Measurements from ENCODE around the gene MFSD6. TPM values are rescaled to one million over a fixed set of nuclear protein-coding genes. Genes with fewer than 3 reads are reported as not detected.

MFSD6 gene
- total RNA-seq, 4 donors from 2014 or later: 24.2 to 47.5 (median 42.0) TPM

DNA sequence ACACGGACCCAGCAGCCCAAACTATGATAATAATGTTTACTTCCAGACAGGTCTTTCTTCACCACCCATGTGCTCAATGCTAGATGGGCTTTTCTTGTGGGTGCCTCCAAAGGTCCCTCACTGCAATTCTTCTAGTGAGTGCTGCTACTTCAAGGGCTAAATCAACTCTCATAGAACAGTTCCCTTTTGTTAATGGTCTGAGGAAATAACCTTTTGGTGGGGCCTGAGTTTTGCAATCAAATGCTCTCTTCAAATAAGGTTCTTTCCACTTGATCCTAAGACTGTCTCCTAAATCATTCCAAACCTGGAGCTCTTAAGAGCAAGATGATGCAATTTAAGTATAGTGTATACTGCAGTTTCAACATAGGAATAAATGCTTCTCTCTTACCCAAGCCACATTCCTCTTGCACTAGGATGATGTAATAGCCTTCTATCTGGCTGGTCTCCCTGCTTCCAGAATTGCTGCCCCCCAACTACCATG lies 120.4 kb downstream of the MFSD6 start:
- TF ChIP-seq, protein P1, sequence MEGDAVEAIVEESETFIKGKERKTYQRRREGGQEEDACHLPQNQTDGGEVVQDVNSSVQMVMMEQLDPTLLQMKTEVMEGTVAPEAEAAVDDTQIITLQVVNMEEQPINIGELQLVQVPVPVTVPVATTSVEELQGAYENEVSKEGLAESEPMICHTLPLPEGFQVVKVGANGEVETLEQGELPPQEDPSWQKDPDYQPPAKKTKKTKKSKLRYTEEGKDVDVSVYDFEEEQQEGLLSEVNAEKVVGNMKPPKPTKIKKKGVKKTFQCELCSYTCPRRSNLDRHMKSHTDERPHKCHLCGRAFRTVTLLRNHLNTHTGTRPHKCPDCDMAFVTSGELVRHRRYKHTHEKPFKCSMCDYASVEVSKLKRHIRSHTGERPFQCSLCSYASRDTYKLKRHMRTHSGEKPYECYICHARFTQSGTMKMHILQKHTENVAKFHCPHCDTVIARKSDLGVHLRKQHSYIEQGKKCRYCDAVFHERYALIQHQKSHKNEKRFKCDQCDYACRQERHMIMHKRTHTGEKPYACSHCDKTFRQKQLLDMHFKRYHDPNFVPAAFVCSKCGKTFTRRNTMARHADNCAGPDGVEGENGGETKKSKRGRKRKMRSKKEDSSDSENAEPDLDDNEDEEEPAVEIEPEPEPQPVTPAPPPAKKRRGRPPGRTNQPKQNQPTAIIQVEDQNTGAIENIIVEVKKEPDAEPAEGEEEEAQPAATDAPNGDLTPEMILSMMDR (IDR thresholded peaks at IDR 0.05; ENCODE audit: low read depth): no peak

DNA sequence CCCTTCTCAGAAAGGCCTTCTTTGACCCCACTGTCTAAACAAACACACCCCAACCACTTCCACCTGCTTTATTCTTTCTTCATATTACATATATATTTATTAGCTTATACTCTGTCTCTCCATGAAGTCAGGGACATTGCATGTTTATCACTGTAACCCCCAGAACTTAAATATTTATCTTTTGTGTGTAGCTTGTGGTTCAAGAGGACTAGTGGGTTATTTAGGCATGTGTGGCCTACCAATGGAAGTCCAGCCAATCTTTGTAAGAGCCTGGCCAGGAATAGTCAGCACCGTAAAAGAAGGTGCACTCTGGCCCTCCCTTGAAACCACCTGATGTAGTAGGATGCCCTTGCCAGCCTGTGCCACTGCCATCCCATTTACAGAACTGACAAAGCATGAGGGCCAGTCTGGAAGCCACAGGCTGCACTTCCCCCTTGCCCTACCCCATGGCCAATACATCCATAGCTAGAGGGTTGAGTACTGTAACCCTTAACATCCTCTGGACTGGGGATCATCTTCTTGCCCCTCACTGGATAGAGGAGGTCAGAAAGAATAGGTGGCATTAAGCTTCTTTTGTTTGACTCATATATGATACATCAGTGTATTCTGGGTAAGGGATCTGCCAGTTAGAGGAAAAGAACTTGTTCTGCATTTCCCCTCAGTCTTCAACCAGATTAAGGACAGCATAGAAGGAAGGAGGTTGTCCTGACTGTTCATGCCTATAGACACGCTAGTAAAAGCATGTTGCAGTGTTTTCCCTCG lies 121.5 kb downstream of the MFSD6 start:
- TF ChIP-seq, protein P1 (IDR thresholded peaks at IDR 0.05; ENCODE audit: low read depth): no peak

DNA sequence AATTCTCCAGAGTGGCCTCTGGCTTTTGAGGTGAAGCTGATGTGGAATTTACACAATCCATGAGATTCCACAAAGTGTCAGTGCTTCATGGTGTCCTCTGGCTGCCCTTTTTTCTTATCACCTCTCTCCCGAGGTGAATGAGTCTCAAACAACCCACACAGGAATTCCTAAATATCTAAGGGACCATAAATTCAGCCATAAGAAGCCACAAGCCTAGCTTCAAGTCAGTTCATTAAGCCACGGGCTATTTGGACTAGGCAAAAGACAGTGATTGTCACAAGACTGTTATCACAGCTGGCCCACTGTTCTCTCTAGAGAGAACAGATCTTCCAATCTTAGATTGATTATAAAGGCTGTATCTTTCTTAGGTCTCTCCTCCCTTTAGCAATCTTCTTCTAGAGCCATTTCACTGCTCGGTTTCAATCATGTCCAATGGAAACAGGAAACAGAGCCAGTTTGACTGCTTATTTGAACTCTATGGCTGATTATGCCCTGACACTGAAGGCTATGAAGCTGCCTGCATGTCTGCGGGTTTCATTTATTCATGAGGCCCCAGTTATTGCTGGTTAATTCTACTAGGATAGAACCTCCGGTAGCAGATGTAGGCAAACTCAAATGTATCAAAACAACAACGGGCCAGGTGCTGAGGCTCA lies 122.2 kb downstream of the MFSD6 start:
- TF ChIP-seq, protein P1 (IDR thresholded peaks at IDR 0.05; ENCODE audit: low read depth): no peak

DNA sequence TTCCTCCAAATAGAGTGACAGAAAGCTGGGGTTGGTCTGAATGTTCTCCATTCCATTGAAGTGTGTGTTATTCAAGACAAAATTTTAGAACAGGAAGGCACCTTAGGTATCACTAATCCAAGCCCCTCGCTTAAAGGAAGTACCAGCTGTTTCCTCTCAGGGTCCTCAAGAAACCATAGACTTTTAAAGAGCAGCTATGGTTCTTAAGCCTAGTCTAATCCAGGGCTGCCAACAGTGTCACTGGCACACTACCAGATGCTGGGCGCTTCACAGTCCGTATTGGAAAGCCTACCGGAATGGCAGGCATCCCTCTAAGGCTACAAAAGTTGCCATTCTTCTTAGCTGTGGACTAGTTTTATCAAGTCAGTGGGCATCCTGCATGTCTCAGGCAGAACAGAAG lies 124.4 kb downstream of the MFSD6 start:
- TF ChIP-seq, protein P1 (IDR thresholded peaks at IDR 0.05; ENCODE audit: low read depth): no peak

GRCh38 chr2:190533175-190533967 lies 125.2 kb downstream of the MFSD6 start:
- TF ChIP-seq, protein P1 (IDR thresholded peaks at IDR 0.05; ENCODE audit: low read depth): no peak

DNA sequence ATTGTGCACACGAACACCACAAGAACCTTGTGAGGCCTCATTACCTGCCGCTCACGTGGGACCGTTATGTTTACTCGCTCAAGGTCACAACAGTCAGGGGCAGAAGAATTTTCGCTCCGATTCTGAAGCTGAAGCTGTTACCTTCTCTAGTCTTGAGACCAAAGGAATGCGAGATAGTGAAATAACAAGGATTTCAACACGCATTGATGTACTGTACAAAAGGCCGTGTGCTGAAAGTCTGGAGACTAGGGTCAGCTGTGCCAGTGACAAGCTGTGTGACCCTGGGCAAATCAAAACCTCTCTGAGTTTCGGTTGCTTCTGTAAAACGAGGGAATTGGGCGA lies 125.8 kb downstream of the MFSD6 start:
- TF ChIP-seq, protein P1 (IDR thresholded peaks at IDR 0.05; ENCODE audit: low read depth): no peak

Measured in subcutaneous adipose tissue (tissue), 4 donors.